ENCODE measurements around the gene ARSB. TPM values are rescaled to one million over a fixed set of nuclear protein-coding genes. Genes with fewer than 3 reads are reported as not detected.

The ARSB gene
- total and polyA plus RNA-seq, 10 of the 15 experiments (the other 5 are each of a cell fraction or from before 2014, with no cell fraction given): 1.2 to 8.2 (median 6.1) TPM

- DNase-seq (ENCODE audit: low read depth, low spot score) (no peak), ATAC-seq (peak; percentile 54), FAIRE-seq (no peak)
- Histone ChIP-seq H3K27me3 (replicated peaks in 1 of 2; ENCODE audit: control insufficient read depth in 2 of 2, insufficient read depth in 2 of 2, low read length in 1 of 2) (no peaks in the 10 kb centered on the region), H4K20me1 (ENCODE audit: control insufficient read depth, insufficient read depth) (no peaks in the 10 kb centered on the region), H3K4me3 (peak overlapping the region; percentile 94), H2AFZ (ENCODE audit: control insufficient read depth, low read depth, low read length) (peak overlapping the region; percentile 83), H3K9ac (ENCODE audit: control insufficient read depth, insufficient read depth, low read length) (peak overlapping the region; percentile 85), H3K27ac (ENCODE audit: control insufficient read depth, insufficient read depth) (peak overlapping the region; percentile 90), H3K36me3 (ENCODE audit: control insufficient read depth in 2 of 2, insufficient read depth in 2 of 2, low read length in 1 of 2) (no peaks in the 10 kb centered on the region), H3K4me2 (ENCODE audit: control insufficient read depth, insufficient read depth) (peak overlapping the region; percentile 90), H3K9me3 (replicated peaks; ENCODE audit: control insufficient read depth, insufficient read depth, low read length) (no peaks in the 10 kb centered on the region), H3K79me2 (ENCODE audit: control insufficient read depth, insufficient read depth, low read length) (peaks cover 15% of the 10 kb centered on the region), H3K4me1 (ENCODE audit: control insufficient read depth, insufficient read depth, low read length) (peaks cover 15% of the 10 kb centered on the region; the same call in 1 of the 2 replicates)
- WGBS (ENCODE audit: insufficient coverage, insufficient replicate concordance, low lambda C conversion rate, missing lambda C conversion rate): 1% methylated on average over 44 of the region's 79 CpGs
- ChIA-PET RAD21 (ENCODE audit: unreplicated experiment) (interaction anchor here (1.2 to 3.8 kb wide), 6 partner anchors 8 to 440 kb away, joined by 3 to 19 read pairs (median 5); no protein-coding TSS in a partner anchor), CTCF (interaction anchor here (0.7 to 4.6 kb wide), 8 partner anchors 8 to 341 kb away, joined by 3 to 61 read pairs (median 7); no protein-coding TSS in a partner anchor), POLR2A (interaction anchor here (0.6 to 1.4 kb wide), 3 partner anchors 24 to 80 kb away, joined by 3 to 5 read pairs (median 3); no protein-coding TSS in a partner anchor), SMC1A (ENCODE audit: uncharacterized antibody, unreplicated experiment) (interaction anchor here (0.5 to 3.7 kb wide), 12 partner anchors 27 to 624 kb away, joined by 3 to 22 read pairs (median 3); no protein-coding TSS in a partner anchor)
- intact Hi-C loops (cut with micrococcal nuclease; ENCODE audit: unreplicated experiment): loop anchor here (2.0 to 5.0 kb wide), 3 partner anchors 38 to 257 kb away; partner anchors contain the start of gene JMY
- in situ Hi-C loops (cut with MboI): no loop called here
- no TSS peak for BruUV-seq (replicated peaks)
- TF ChIP-seq TARDBP (IDR thresholded peaks at IDR 0.05; ENCODE audit: borderline replicate concordance) (no peak), IRF3 (IDR thresholded peaks at IDR 0.05) (no peak), MYC (IDR thresholded peaks at IDR 0.05; ENCODE audit: insufficient read depth, insufficient read length, insufficient replicate concordance, low read length, severe bottlenecking) (peak; percentile 15), ATF2 (IDR thresholded peaks at IDR 0.05; ENCODE audit: low read length) (no peak), TCF12 (IDR thresholded peaks at IDR 0.05; ENCODE audit: low read depth, low read length) (0 out of 2 replicates have a peak, but pooled peaks have one; percentile 28), FOXK2 (IDR thresholded peaks at IDR 0.05) (no peak), CHD1 (IDR thresholded peaks at IDR 0.05; ENCODE audit: low read depth, low read length) (no peak), PKNOX1 (IDR thresholded peaks at IDR 0.05) (no peak), ASH2L (IDR thresholded peaks at IDR 0.05; ENCODE audit: borderline replicate concordance, low read depth) (0 out of 2 replicates have a peak, but pooled peaks have one; percentile 2), RAD51 (IDR thresholded peaks at IDR 0.05) (no peak), IKZF2 (IDR thresholded peaks at IDR 0.05) (peak; percentile 55 to 70), SPI1 (IDR thresholded peaks at IDR 0.05; ENCODE audit: borderline replicate concordance, insufficient read depth, low read depth, low read length) (no peak), EED (IDR thresholded peaks at IDR 0.05; ENCODE audit: low read depth) (0 out of 2 replicates have a peak, but pooled peaks have one; percentile 41), BMI1 (IDR thresholded peaks at IDR 0.05; ENCODE audit: borderline replicate concordance) (no peak), ZBTB33 (IDR thresholded peaks at IDR 0.05) (no peak), IKZF1 (conservative IDR thresholded peaks at IDR 0.05) (peak; percentile 73), CBX3 (IDR thresholded peaks at IDR 0.05; ENCODE audit: borderline replicate concordance, low read depth) (no peak)
Measured at GRCh38 chr5:78984439-78985115, 533 bp downstream of the ARSB start.

All from GM12878 (cell line).